Left ventricle myocardium inferior (tissue), 1 donor: ENCODE measurements around the gene FOXI3. TPM values are rescaled to one million over a fixed set of nuclear protein-coding genes. Genes with fewer than 3 reads are reported as not detected.
"Not testable (repeated sequence)": the region's sequence is repeated elsewhere in the genome, so short reads cannot be mapped to it uniquely, and the experiment has no call there.

Experiments
- DNase-seq: peaks from one replicate; pipeline ENCODE4 v3.0.0-alpha.2; 2020
- H3K27ac ChIP-seq: fragments of 200-600 bp; replicated peaks from 2 replicates; pipeline ENCODE4 v1.8.0; 2021
- H3K27me3 ChIP-seq: fragments of 200-600 bp; 2 replicates; pipeline ENCODE4 v1.8.0; 2021; ENCODE audit warnings: low read depth
- H3K36me3 ChIP-seq: fragments of 200-600 bp; 2 replicates; pipeline ENCODE4 v1.8.0; 2021
- H3K4me1 ChIP-seq: fragments of 200-600 bp; 2 replicates; pipeline ENCODE4 v1.8.0; 2021
- H3K4me3 ChIP-seq: fragments of 200-600 bp; 2 replicates; pipeline ENCODE4 v1.8.0; 2021; ENCODE audit warnings: mild to moderate bottlenecking, moderate library complexity
- H3K9me3 ChIP-seq: fragments of 200-600 bp; replicated peaks from 2 replicates; pipeline ENCODE4 v1.8.0; 2021
- intact Hi-C: fragments of 100-400 bp; cut with micrococcal nuclease; formaldehyde crosslinking; loops from one replicate; pipeline ENCODE4 v1.11.0; 2022
- total RNA-seq: library from RNA; stranded (reverse); fragmentation: NEBNext Ultra II Directional; extraction: Animal tissue kit (Norgen Biotek cat#: 25700); gene quantifications from one replicate; pipeline ENCODE4 v1.2.1, GENCODE V29; 2021
- TF ChIP-seq, protein P1 (sequence below): fragments of 200-600 bp; IDR thresholded peaks from 2 replicates; pipeline ENCODE4 v1.8.0; 2021; ENCODE audit warnings: antibody characterized with exemption, mild to moderate bottlenecking, borderline replicate concordance
- donor health status: DM: no; HTN: yes; CAD: no; lungs with severe emphysema.

FOXI3 gene
- total RNA-seq, 1 donor from 2014 or later = not detected

GRCh38 chr2:88429929-88430328 lies 22.6 kb downstream of the FOXI3 start:
- Histone ChIP-seq H3K9me3 (peaks cover 15% of the 10 kb centered on the region), H3K27me3 (peaks cover 3% of the 10 kb centered on the region), H3K36me3 (no peaks in the 10 kb centered on the region), H3K4me3 (no peak overlapping the region), H3K4me1 (no peaks in the 10 kb centered on the region), H3K27ac (no peak overlapping the region)
- TF ChIP-seq, protein P1, sequence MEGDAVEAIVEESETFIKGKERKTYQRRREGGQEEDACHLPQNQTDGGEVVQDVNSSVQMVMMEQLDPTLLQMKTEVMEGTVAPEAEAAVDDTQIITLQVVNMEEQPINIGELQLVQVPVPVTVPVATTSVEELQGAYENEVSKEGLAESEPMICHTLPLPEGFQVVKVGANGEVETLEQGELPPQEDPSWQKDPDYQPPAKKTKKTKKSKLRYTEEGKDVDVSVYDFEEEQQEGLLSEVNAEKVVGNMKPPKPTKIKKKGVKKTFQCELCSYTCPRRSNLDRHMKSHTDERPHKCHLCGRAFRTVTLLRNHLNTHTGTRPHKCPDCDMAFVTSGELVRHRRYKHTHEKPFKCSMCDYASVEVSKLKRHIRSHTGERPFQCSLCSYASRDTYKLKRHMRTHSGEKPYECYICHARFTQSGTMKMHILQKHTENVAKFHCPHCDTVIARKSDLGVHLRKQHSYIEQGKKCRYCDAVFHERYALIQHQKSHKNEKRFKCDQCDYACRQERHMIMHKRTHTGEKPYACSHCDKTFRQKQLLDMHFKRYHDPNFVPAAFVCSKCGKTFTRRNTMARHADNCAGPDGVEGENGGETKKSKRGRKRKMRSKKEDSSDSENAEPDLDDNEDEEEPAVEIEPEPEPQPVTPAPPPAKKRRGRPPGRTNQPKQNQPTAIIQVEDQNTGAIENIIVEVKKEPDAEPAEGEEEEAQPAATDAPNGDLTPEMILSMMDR = no peak
- no peak for DNase-seq
- intact Hi-C loops = no loop called here

DNA sequence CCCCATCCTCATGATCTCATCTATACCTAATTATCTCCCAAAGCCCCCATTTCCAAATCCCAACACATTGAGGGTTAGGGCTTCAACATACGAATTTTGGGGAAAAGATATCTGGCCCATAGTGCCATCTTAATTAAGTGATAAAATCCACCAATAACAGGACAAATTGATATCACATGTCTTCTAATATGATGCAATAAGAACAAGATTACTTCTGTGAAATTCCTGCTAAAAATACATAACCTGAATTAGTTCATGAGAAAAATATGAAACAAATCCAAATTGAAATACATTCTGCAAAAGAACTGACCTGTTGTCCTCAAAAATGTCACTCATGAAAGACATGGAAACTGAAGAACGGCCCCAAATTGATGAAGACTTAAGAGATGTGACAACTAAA lies 28.8 kb downstream of the FOXI3 start:
- intact Hi-C loops = no loop called here
- no peak overlapping the region for H3K27ac ChIP-seq
- H3K27me3 ChIP-seq = peaks cover 22% of the 10 kb centered on the region
- no peaks in the 10 kb centered on the region for H3K4me1 ChIP-seq
- TF ChIP-seq, protein P1 = no peak
- no peaks in the 10 kb centered on the region for H3K9me3 ChIP-seq
- H3K4me3 ChIP-seq = no peak overlapping the region
- DNase-seq = no peak
- H3K36me3 ChIP-seq = no peaks in the 10 kb centered on the region

- H3K9me3 ChIP-seq, H3K4me3 ChIP-seq, DNase-seq, intact Hi-C loops, H3K4me1 ChIP-seq, H3K36me3 ChIP-seq, H3K27ac ChIP-seq: not testable (repeated sequence)
- peaks cover 63% of the 10 kb centered on the region for H3K27me3 ChIP-seq
These were observed 33.4 kb downstream of the FOXI3 start for GRCh38 chr2:88419051-88419450.

DNA sequence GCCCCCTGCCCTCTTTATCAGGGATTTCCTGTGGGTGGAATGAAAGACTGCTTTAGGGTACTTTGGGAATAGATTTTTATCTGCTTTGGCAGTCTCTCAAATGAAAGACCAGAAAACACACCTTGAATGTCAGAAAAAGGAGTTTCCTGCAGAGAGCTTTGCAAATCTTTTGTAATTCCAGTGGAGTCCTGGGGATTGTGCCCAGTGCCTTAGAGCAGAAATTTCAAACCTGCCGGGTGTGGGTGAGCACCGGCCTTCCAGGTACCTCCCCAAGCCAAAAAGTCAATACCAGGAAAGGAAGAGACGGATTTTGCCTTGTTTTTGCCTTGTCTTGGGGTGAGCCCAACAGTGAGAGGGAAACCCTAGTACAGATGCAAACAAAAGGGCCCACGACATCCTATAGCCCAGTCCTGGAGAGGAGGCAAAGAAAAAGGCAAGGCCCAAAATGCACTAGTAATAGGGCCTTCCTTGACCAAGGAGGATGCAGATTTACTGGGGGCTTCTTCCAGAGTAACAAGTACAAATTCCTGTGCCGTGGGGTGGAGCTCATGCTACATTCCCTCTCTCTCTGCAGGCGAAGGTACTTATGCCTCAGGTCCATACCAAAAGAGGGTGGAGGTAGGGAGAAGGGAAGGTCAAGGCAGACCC lies 36.4 kb downstream of the FOXI3 start:
- intact Hi-C loops = no loop called here
- Histone ChIP-seq H3K4me1 (no peaks in the 10 kb centered on the region), H3K4me3 (no peak overlapping the region), H3K27ac (no peak overlapping the region), H3K36me3 (no peaks in the 10 kb centered on the region), H3K9me3 (no peaks in the 10 kb centered on the region), H3K27me3 (peaks cover 68% of the 10 kb centered on the region)
- DNase-seq = no peak
- TF ChIP-seq, protein P1 = no peak

DNA sequence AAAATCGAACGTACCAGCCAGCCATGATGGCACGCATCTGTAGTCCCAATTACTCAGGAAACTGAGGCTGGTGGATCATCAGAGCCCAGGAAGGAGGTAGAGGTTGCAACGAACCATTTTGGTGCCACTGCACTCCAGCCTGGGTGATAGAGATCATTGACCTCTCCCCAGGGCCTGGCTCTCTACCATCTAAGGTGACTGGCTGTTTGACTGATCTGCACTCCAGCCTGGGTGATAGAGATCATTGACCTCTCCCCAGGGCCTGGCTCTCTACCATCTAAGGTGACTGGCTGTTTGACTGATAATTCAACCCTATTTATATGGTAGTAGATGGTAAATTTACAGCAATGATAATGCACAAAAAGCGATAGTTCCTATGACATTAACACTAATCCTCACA lies 43.6 kb downstream of the FOXI3 start:
- H3K27ac ChIP-seq, intact Hi-C loops, H3K4me3 ChIP-seq, H3K36me3 ChIP-seq, H3K4me1 ChIP-seq, H3K9me3 ChIP-seq, DNase-seq: not testable (repeated sequence)
- H3K27me3 ChIP-seq = peaks cover 12% of the 10 kb centered on the region

GRCh38 chr2:88400037-88400767 lies 52.3 kb downstream of the FOXI3 start:
- Histone ChIP-seq H3K36me3 (no peaks in the 10 kb centered on the region), H3K4me1 (no peaks in the 10 kb centered on the region), H3K27ac (no peak overlapping the region), H3K27me3 (peaks cover 71% of the 10 kb centered on the region), H3K4me3 (no peak overlapping the region), H3K9me3 (no peaks in the 10 kb centered on the region)
- TF ChIP-seq, protein P1 = no peak
- DNase-seq = no peak
- intact Hi-C loops = no loop called here
